HG02571 (cell line): ENCODE data around the gene CPNE6.

ENCODE experiments used
- ATAC-seq: cut with Tn5 transposase; IDR thresholded peaks from one replicate; pipeline ENCODE4 v1.9.1; 2021; ENCODE audit warnings: mild to moderate bottlenecking, moderate library complexity; ENCODE audit not compliant: unreplicated experiment

The CPNE6 gene

GRCh38 chr14:24068711-24069410 lies 2.5 kb upstream of the CPNE6 start:
- ATAC-seq: no peak

- ATAC-seq: no peak
Measured at GRCh38 chr14:24069411-24069735, 2.0 kb upstream of the CPNE6 start.

GRCh38 chr14:24070285-24071143 lies 848 bp upstream of the CPNE6 start:
- no peak for ATAC-seq

- ATAC-seq: no peak
Measured at GRCh38 chr14:24071836-24072430, 571 bp downstream of the CPNE6 start.

GRCh38 chr14:24072436-24072835 lies 1.1 kb downstream of the CPNE6 start:
- no peak for ATAC-seq

- ATAC-seq: no peak
Measured at GRCh38 chr14:24072881-24073877, 1.8 kb downstream of the CPNE6 start.

- no peak for ATAC-seq
Measured at GRCh38 chr14:24074625-24075484, 3.5 kb downstream of the CPNE6 start.

GRCh38 chr14:24075485-24076301 lies 4.3 kb downstream of the CPNE6 start:
- no peak for ATAC-seq

GRCh38 chr14:24076302-24076601 lies 4.9 kb downstream of the CPNE6 start:
- ATAC-seq: no peak

GRCh38 chr14:24077086-24077485 lies 5.7 kb downstream of the CPNE6 start:
- no peak for ATAC-seq

- ATAC-seq: no peak
Measured at GRCh38 chr14:24078146-24078545, 6.8 kb downstream of the CPNE6 start.

GRCh38 chr14:24079491-24080141 lies 8.3 kb downstream of the CPNE6 start:
- ATAC-seq: no peak

- ATAC-seq: no peak
Measured at GRCh38 chr14:24080142-24080530, 8.8 kb downstream of the CPNE6 start.

GRCh38 chr14:24080888-24081738 lies 9.8 kb downstream of the CPNE6 start:
- ATAC-seq: peak; percentile 80

- no peak for ATAC-seq
Measured at GRCh38 chr14:24081739-24082211, 10.4 kb downstream of the CPNE6 start.

GRCh38 chr14:24082411-24083080 lies 11.2 kb downstream of the CPNE6 start:
- ATAC-seq: no peak

GRCh38 chr14:24083462-24083861 lies 12.1 kb downstream of the CPNE6 start:
- no peak for ATAC-seq
